Liver (tissue), 3 donors: ENCODE data around the gene PRIMA1.

Source experiments
- EGR1 ChIP-seq, 2 donors: IDR thresholded peaks; 2 replicates each; pipeline ENCODE4 v1.6.1; 2016 to 2018; ENCODE audit warnings: antibody characterized with exemption in 2 of 2, low read depth in 2 of 2
- JUND ChIP-seq, 2 donors: IDR thresholded peaks; 2 replicates each; pipeline ENCODE4 v1.6.1; 2016; ENCODE audit warnings: antibody characterized with exemption in 2 of 2
- RAD21 ChIP-seq, 2 donors: IDR thresholded peaks; 2 replicates each; pipeline ENCODE4 v1.6.1; 2016; ENCODE audit warnings: antibody characterized with exemption in 2 of 2, mild to moderate bottlenecking in 2 of 2
- REST ChIP-seq: IDR thresholded peaks from 2 replicates; pipeline ENCODE4 v1.6.1; 2016; ENCODE audit warnings: antibody characterized with exemption, mild to moderate bottlenecking
- ZBTB33 ChIP-seq: IDR thresholded peaks from 2 replicates; pipeline ENCODE4 v1.6.1; 2016; ENCODE audit warnings: antibody characterized with exemption
- TF ChIP-seq, protein P1 (sequence below): fragments of 150-350 bp; IDR thresholded peaks from 2 replicates; pipeline ENCODE4 v1.5.1; 2017; ENCODE audit warnings: improper control_type of control experiment, low read depth, low read length; ENCODE audit not compliant: missing input control
- donor health status: healthy.
- donor health status: healthy.

DNA sequence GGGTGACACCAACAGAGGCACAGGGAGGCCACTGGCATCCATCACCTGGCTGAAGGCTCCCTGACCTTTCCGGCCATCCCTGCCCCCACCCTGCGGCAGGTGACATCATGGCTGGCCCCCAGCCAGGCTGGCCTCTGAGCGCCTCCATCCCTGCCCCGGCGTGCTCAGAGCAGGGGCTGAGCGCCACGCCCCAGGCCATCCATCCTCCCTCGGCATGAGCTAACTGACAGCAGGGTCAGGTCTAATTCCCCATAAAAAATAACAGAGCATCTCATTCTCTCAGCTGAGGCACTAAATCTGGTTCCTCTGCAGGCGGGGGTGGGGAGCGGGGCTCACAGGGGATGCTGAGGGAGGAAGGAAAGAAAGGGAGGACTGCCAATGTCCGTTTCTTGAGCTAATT is 50.7 kb downstream of the PRIMA1 start:
- no peak for TF ChIP-seq EGR1 (IDR thresholded peaks at IDR 0.05; ENCODE audit: low read depth in 2 of 2)
- TF ChIP-seq JUND (IDR thresholded peaks at IDR 0.05): no peak
- no peak for TF ChIP-seq RAD21 (IDR thresholded peaks at IDR 0.05)
- TF ChIP-seq, protein P1, sequence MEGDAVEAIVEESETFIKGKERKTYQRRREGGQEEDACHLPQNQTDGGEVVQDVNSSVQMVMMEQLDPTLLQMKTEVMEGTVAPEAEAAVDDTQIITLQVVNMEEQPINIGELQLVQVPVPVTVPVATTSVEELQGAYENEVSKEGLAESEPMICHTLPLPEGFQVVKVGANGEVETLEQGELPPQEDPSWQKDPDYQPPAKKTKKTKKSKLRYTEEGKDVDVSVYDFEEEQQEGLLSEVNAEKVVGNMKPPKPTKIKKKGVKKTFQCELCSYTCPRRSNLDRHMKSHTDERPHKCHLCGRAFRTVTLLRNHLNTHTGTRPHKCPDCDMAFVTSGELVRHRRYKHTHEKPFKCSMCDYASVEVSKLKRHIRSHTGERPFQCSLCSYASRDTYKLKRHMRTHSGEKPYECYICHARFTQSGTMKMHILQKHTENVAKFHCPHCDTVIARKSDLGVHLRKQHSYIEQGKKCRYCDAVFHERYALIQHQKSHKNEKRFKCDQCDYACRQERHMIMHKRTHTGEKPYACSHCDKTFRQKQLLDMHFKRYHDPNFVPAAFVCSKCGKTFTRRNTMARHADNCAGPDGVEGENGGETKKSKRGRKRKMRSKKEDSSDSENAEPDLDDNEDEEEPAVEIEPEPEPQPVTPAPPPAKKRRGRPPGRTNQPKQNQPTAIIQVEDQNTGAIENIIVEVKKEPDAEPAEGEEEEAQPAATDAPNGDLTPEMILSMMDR: no peak
- no peak for TF ChIP-seq ZBTB33
- TF ChIP-seq REST: no peak
